Frontal cortex (tissue), 4 donors: ENCODE data around the gene GBP6. TPM values are rescaled to one million over a fixed set of nuclear protein-coding genes. Genes with fewer than 3 reads are reported as not detected.
"Not testable (repeated sequence)": the region's sequence is repeated elsewhere in the genome, so short reads cannot be mapped to it uniquely, and the experiment has no call there.

ENCODE experiments used
- DNase-seq, 2 donors: peaks; one replicate each; pipeline ENCODE4 v3.0.0; 2012; ENCODE audit warnings: low spot score in 2 of 2
- FAIRE-seq: peaks from 2 replicates; lab custom pipeline; 2012; peaks lifted over from hg19 to GRCh38; lab: Jason Lieb, UNC
- total RNA-seq: library from RNA; depleted of rRNA; stranded (reverse); fragments of >200 nt; gene quantifications from one replicate; pipeline ENCODE4 v1.2.3, GENCODE V29; 2014
- donor health status: control.
- donor health status: control.
- donor health status: control.

GBP6 gene
- total RNA-seq: under 0.01 TPM

GRCh38 chr1:89363638-89364536 lies at the start of gene GBP6:
GBP6 (plus strand) TSS chr1:89364059; CDS start chr1:89368552, 4,493 bp downstream.
- no peak for DNase-seq
- FAIRE-seq: no peak

- DNase-seq (no peak), FAIRE-seq (no peak)
These were observed 41.5 kb upstream of the GBP6 start for GRCh38 chr1:89322402-89322801.

GRCh38 chr1:89331890-89332289 lies 32.0 kb upstream of the GBP6 start:
- DNase-seq: no peak
- FAIRE-seq: no peak

GRCh38 chr1:89332461-89332860 lies 31.4 kb upstream of the GBP6 start:
- DNase-seq (no peak), FAIRE-seq (no peak)

- FAIRE-seq (no peak), DNase-seq (no peak)
These were observed 28.4 kb upstream of the GBP6 start for GRCh38 chr1:89335486-89335885.

- DNase-seq: no peak
- no peak for FAIRE-seq
These were observed 26.0 kb upstream of the GBP6 start for GRCh38 chr1:89337903-89338302.

- no peak for FAIRE-seq
- DNase-seq: no peak
These were observed 24.8 kb upstream of the GBP6 start for GRCh38 chr1:89339039-89339438.

- DNase-seq, FAIRE-seq: not testable (repeated sequence)
These were observed 18.4 kb upstream of the GBP6 start for GRCh38 chr1:89345479-89345878.

GRCh38 chr1:89347296-89347695 lies 16.6 kb upstream of the GBP6 start:
- DNase-seq (no peak), FAIRE-seq (no peak)

- DNase-seq (no peak), FAIRE-seq (no peak)
These were observed 13.6 kb upstream of the GBP6 start for GRCh38 chr1:89350298-89350697.

GRCh38 chr1:89351597-89352311 lies 12.1 kb upstream of the GBP6 start:
- no peak for DNase-seq
- FAIRE-seq: no peak

GRCh38 chr1:89352421-89352820 lies 11.4 kb upstream of the GBP6 start:
- FAIRE-seq (no peak), DNase-seq (no peak)

GRCh38 chr1:89354205-89354604 lies 9.7 kb upstream of the GBP6 start:
- DNase-seq (no peak), FAIRE-seq (no peak)

- no peak for FAIRE-seq
- no peak for DNase-seq
These were observed 8.8 kb upstream of the GBP6 start for GRCh38 chr1:89355056-89355455.

- FAIRE-seq (no peak), DNase-seq (no peak)
These were observed 7.0 kb upstream of the GBP6 start for GRCh38 chr1:89356658-89357400.

- FAIRE-seq (no peak), DNase-seq (peak; percentile 34 to 50)
These were observed 5.5 kb upstream of the GBP6 start for GRCh38 chr1:89358287-89358893.

- DNase-seq: no peak
- no peak for FAIRE-seq
These were observed 3.1 kb upstream of the GBP6 start for GRCh38 chr1:89360716-89361115.

GRCh38 chr1:89361681-89362080 lies 2.2 kb upstream of the GBP6 start:
- no peak for FAIRE-seq
- no peak for DNase-seq

- DNase-seq: no peak
- no peak for FAIRE-seq
These were observed 663 bp upstream of the GBP6 start for GRCh38 chr1:89363196-89363595.

- FAIRE-seq: no peak
- DNase-seq: no peak
These were observed 1.2 kb downstream of the GBP6 start for GRCh38 chr1:89364954-89365550.
